Fibroblast of lung (primary cell): ENCODE measurements around the gene TMEM234. TPM values are rescaled to one million over a fixed set of nuclear protein-coding genes. Genes with fewer than 3 reads are reported as not detected.

ENCODE experiments used
- DNase-seq, 2 donors: peaks; one replicate each; pipeline versions ENCODE4 v3.0.0 to v3.0.0-alpha.2; 2010; ENCODE audit warnings: low read depth in 2 of 2
- H2AFZ ChIP-seq: 2 replicates; pipeline ENCODE4 v1.5.1; 2012; ENCODE audit warnings: low read length, control low read depth, inconsistent platforms
- H3K27ac ChIP-seq: 2 replicates; pipeline ENCODE4 v1.5.1; 2011; ENCODE audit warnings: low read length, control low read depth; ENCODE audit not compliant: insufficient read depth
- H3K27me3 ChIP-seq: 2 replicates; pipeline ENCODE4 v1.5.1; 2011; ENCODE audit warnings: mild to moderate bottlenecking, low read length; ENCODE audit not compliant: control insufficient read depth, insufficient read depth
- H3K36me3 ChIP-seq: 2 replicates; pipeline ENCODE4 v1.5.1; 2011; ENCODE audit warnings: low read length; ENCODE audit not compliant: control insufficient read depth, insufficient read depth
- H3K4me1 ChIP-seq: 2 replicates; pipeline ENCODE4 v1.5.1; 2011; ENCODE audit warnings: low read length; ENCODE audit not compliant: control insufficient read depth, insufficient read depth; ENCODE audit errors: extremely low read depth
- H3K4me2 ChIP-seq: 2 replicates; pipeline ENCODE4 v1.5.1; 2011; ENCODE audit warnings: low read length, control low read depth; ENCODE audit not compliant: insufficient read depth; ENCODE audit errors: extremely low read depth
- H3K4me3 ChIP-seq, 4 experiments: fragments of 200-600 bp in 1 of 4; sonication (generic) in 1 of 4; replicated peaks in 1 of 4; 2 replicates each; pipeline ENCODE4 v1.5.1; 2011 to 2016; ENCODE audit warnings: low read length in 4 of 4, low read depth in 3 of 4, mild to moderate bottlenecking in 3 of 4, control low read depth in 2 of 4, inconsistent platforms in 1 of 4, mixed read lengths in 1 of 4; ENCODE audit not compliant: insufficient read depth in 1 of 4; ENCODE audit errors: control extremely low read depth in 1 of 4
- H3K79me2 ChIP-seq: 2 replicates; pipeline ENCODE4 v1.5.1; 2012; ENCODE audit warnings: mild to moderate bottlenecking, low read length, inconsistent platforms; ENCODE audit not compliant: control insufficient read depth, insufficient read depth
- H3K9ac ChIP-seq: 2 replicates; pipeline ENCODE4 v1.5.1; 2011; ENCODE audit warnings: mild to moderate bottlenecking, low read length, control low read depth; ENCODE audit not compliant: insufficient read depth
- H3K9me3 ChIP-seq: 2 replicates; pipeline ENCODE4 v1.5.1; 2012; ENCODE audit warnings: low read depth, low read length; ENCODE audit not compliant: control insufficient read depth, insufficient read depth
- H4K20me1 ChIP-seq: 2 replicates; pipeline ENCODE4 v1.5.1; 2011; ENCODE audit warnings: low read length; ENCODE audit not compliant: control insufficient read depth, insufficient read depth; ENCODE audit errors: extremely low read depth
- EZH2 ChIP-seq: IDR thresholded peaks from 2 replicates; pipeline ENCODE4 v1.5.1; 2012; ENCODE audit warnings: low read length, control low read depth, mild to moderate bottlenecking; ENCODE audit errors: missing control alignments
- polyA minus RNA-seq: library from RNA; depleted of rRNA, polyadenylated mRNA; stranded (reverse); fragments of >200 nt; gene quantifications from 2 replicates; pipeline ENCODE4 v1.2.3, GENCODE V29; 2011; ENCODE audit warnings: low replicate concordance
- polyA plus RNA-seq, 2 donors: library from polyadenylated mRNA; depleted of rRNA in 1 of 2; stranded (reverse) in 1 of 2; unstranded in 1 of 2; fragments of >200 nt; gene quantifications; 2 replicates each; pipeline ENCODE4 v1.2.1, GENCODE V29; 2011 to 2012; ENCODE audit warnings: missing spikeins in 1 of 2
- total RNA-seq: library from RNA; depleted of rRNA; stranded (reverse); fragments of >200 nt; gene quantifications from 2 replicates; pipeline ENCODE4 v1.2.1, GENCODE V29; 2014
- TF ChIP-seq, protein P1 (sequence below), 2 donors: IDR thresholded peaks in 1 of 2; conservative IDR thresholded peaks in 1 of 2; 1 replicate in 1 of 2; 2 replicates in 1 of 2; pipeline ENCODE4 v1.5.1; 2011 to 2012; ENCODE audit warnings: low read length in 2 of 2, control low read depth in 1 of 2, inconsistent platforms in 1 of 2, low read depth in 1 of 2, mild to moderate bottlenecking in 1 of 2

Gene TMEM234
- 12.1 and 17.5 TPM in 2 replicates for total RNA-seq
- polyA plus RNA-seq = 15.8 TPM in 2 replicates
- 17.3 and 17.7 TPM in 2 replicates for polyA plus RNA-seq (2012)
- polyA minus RNA-seq = 14.8 and 25.6 TPM in 2 replicates

DNA sequence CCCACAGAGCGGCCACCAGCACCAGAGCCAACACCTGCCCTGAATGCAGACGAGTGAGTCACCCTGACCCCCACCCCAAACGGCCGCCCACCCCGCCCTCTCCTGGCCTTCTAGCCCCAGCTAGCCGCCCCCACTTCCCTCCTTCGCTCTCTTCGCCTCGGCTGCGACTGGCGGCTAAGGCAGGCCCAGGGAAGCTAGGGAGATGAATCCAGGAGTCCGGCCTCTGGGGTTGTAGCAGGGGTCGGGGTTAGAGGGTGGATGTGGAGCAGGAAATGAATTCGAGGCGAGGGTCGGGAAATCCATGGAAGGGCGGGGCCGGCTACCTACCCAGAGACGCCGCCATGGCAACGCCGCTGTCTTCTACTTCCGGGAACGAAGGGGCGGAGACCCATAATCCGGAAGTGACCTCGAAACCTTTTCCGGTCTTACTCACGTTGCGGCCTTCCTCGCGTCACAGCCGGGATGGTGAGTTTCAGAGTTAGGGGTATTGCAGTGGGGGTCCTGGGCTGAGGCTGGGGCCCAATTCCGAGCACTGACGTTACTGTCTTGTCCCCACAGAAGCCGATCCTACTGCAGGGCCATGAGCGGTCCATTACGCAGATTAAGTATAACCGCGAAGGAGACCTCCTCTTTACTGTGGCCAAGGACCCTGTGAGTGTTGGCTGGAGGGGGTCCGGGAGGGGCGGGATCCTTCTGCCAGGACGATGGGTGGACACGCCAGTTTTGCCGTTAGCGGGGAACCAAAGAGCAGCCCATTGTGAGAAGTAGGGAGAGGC, at the start of gene TMEM234, which contains the start of gene EIF3I:
Gene TMEM234 (minus strand): TSS at position 374 of the 776 bp plus-strand sequence. CDS start 31 bp downstream, at position 343.
Gene EIF3I (plus strand): TSS at position 428 of the 776 bp plus-strand sequence. CDS start 35 bp downstream, at position 463.
- no peak for TF ChIP-seq EZH2
- TF ChIP-seq, protein P1, sequence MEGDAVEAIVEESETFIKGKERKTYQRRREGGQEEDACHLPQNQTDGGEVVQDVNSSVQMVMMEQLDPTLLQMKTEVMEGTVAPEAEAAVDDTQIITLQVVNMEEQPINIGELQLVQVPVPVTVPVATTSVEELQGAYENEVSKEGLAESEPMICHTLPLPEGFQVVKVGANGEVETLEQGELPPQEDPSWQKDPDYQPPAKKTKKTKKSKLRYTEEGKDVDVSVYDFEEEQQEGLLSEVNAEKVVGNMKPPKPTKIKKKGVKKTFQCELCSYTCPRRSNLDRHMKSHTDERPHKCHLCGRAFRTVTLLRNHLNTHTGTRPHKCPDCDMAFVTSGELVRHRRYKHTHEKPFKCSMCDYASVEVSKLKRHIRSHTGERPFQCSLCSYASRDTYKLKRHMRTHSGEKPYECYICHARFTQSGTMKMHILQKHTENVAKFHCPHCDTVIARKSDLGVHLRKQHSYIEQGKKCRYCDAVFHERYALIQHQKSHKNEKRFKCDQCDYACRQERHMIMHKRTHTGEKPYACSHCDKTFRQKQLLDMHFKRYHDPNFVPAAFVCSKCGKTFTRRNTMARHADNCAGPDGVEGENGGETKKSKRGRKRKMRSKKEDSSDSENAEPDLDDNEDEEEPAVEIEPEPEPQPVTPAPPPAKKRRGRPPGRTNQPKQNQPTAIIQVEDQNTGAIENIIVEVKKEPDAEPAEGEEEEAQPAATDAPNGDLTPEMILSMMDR (conservative IDR thresholded peaks at IDR 0.05 in 1 of 2, IDR thresholded peaks at IDR 0.05 in 1 of 2; ENCODE audit: low read depth in 1 of 2, low read length in 2 of 2) = no peak
- Histone ChIP-seq H3K4me1 (peaks cover 20% of the 10 kb centered on the region), H3K79me2 (peaks cover 33% of the 10 kb centered on the region), H4K20me1 (no peaks in the 10 kb centered on the region), H3K4me2 (peak within 1 kb of the TSS; percentile 94), H3K27ac (peak within 1 kb of the TSS; percentile 100), H3K4me3 (peak within 1 kb of the TSS; percentile 77 to 88 (median 82)), H3K27me3 (no peaks in the 10 kb centered on the region), H3K36me3 (peaks cover 11% of the 10 kb centered on the region), H2AFZ (peak within 1 kb of the TSS; percentile 11), H3K9ac (peak within 1 kb of the TSS; percentile 98), H3K9me3 (no peaks in the 10 kb centered on the region)
- DNase-seq = peak; percentile 91

DNA sequence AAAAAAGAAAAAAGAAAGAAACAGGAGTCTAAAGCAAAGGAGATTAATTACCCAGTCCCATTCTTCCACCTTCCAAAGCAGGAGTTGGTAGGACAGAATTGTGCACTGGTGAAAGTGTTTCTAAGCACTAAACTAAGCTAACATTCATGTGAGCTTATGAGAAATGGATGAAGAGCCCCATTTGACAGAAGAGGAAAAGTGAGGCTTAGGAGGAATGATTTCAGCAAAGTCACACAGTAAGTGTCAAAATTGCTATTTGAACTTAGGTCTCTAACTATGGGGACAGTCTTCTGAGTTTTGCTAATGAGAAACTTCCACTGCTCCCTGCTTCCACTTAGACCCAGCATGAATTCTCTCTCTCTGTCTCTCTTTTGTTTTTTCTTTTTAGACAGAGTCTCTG, 47.6 kb upstream of the TMEM234 start:
- Histone ChIP-seq H3K27me3 (peaks cover 13% of the 10 kb centered on the region), H3K27ac (no peak overlapping the region), H3K79me2 (no peaks in the 10 kb centered on the region), H3K4me1 (no peaks in the 10 kb centered on the region), H2AFZ (no peak overlapping the region), H3K36me3 (no peaks in the 10 kb centered on the region), H3K9me3 (no peaks in the 10 kb centered on the region), H3K9ac (no peak overlapping the region), H3K4me3 (no peak overlapping the region), H3K4me2 (no peak overlapping the region), H4K20me1 (no peaks in the 10 kb centered on the region)
- DNase-seq = no peak
- TF ChIP-seq EZH2 = no peak
- TF ChIP-seq, protein P1 (conservative IDR thresholded peaks at IDR 0.05 in 1 of 2, IDR thresholded peaks at IDR 0.05 in 1 of 2; ENCODE audit: low read depth in 1 of 2, low read length in 2 of 2) = no peak

DNA sequence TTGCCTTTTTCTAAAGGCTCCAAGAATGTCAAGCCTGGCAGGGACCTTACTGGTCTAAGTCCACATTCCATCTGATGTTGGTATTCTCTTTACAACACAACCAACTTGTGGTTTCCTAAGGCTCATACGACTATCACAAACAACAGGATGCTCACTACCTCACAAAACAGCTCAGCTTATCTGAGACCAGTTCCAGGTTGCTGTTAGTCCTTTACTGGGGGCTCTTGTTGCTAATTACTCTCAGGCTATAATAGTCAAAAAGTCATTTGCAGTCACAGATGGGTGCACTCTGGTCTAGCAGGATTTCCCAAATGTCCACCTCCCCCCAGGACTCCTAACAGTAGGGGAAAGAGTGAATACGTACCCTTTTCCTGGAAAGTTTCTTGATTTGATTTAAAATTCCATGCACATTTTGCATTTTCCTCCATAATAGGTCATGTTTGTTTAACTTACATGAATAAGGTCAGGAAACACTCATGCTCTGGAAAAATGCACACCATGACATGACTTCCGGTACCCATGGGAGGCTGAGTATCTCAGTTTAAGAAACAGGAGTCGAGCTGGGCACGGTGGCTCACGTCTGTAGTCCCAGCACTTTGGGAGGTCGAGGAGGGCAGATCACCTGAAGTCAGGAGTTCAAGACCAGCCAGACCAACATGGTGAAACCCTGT, 44.9 kb upstream of the TMEM234 start:
- H2AFZ ChIP-seq = no peak overlapping the region
- no peak for TF ChIP-seq EZH2
- TF ChIP-seq, protein P1 (conservative IDR thresholded peaks at IDR 0.05 in 1 of 2, IDR thresholded peaks at IDR 0.05 in 1 of 2; ENCODE audit: low read depth in 1 of 2, low read length in 2 of 2) = no peak
- H3K36me3 ChIP-seq = no peaks in the 10 kb centered on the region
- peaks cover 3% of the 10 kb centered on the region for H3K27me3 ChIP-seq
- H3K4me2 ChIP-seq = no peak overlapping the region
- no peak overlapping the region for H3K4me3 ChIP-seq
- H4K20me1 ChIP-seq = no peaks in the 10 kb centered on the region
- DNase-seq = peak; percentile 54 to 60
- peaks cover 2% of the 10 kb centered on the region for H3K4me1 ChIP-seq
- no peaks in the 10 kb centered on the region for H3K79me2 ChIP-seq
- H3K9me3 ChIP-seq = no peaks in the 10 kb centered on the region
- peak overlapping the region; percentile 60 for H3K27ac ChIP-seq
- H3K9ac ChIP-seq = no peak overlapping the region
